Measurements from ENCODE around the gene CCL14. TPM values are rescaled to one million over a fixed set of nuclear protein-coding genes. Genes with fewer than 3 reads are reported as not detected.
"Not testable (repeated sequence)": the region's sequence is repeated elsewhere in the genome, so short reads cannot be mapped to it uniquely, and the experiment has no call there.

CCL14 gene
- total RNA-seq, 2 experiments from 2014 or later: not detected

DNA sequence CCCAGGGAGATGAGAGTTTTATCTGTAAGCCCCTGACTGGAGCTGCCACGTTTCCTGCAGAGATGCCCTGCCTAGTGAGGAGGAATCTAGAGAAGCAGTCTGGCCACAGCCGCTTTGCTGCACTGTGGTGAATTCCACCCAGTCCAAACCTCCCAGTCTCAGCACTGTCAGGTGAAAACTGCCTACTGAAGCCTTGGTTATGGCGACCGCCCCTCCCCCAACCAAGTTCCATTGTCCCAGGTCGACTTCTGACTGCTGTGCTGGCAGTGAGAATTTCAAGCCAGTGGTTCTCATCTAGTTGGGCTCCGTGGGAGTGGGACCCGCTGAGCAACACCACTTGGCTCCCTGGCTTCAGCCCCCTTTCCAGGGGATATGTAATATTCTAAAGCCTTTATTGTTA, 32.8 kb downstream of the CCL14 start:
- Mint-ChIP-seq H3K4me1 (peaks cover 4% of the 10 kb centered on the region), H3K27ac (no peak overlapping the region), H3K4me3 (no peak overlapping the region), H3K36me3 (peaks cover 2% of the 10 kb centered on the region), H3K27me3 (peaks cover 9% of the 10 kb centered on the region), H3K9me3 (ENCODE audit: low read depth) (no peaks in the 10 kb centered on the region)
- no peak for ATAC-seq
- no peak for DNase-seq
- CTCF ChIA-PET: no interaction called here

- Mint-ChIP-seq H3K4me1 (peaks cover 10% of the 10 kb centered on the region), H3K27ac (no peak overlapping the region), H3K36me3 (no peaks in the 10 kb centered on the region), H3K4me3 (no peak overlapping the region), H3K9me3 (ENCODE audit: low read depth) (no peaks in the 10 kb centered on the region), H3K27me3 (no peaks in the 10 kb centered on the region)
- CTCF ChIA-PET: interaction anchor here (0.8 to 5.1 kb wide), 5 partner anchors 20 to 99 kb away, joined by 3 to 35 read pairs (median 3); no protein-coding TSS in a partner anchor
- DNase-seq (no peak), ATAC-seq (no peak)
Observed at GRCh38 chr17:35949401-35949800, 37.1 kb downstream of the CCL14 start.

GRCh38 chr17:35948092-35948491, 38.4 kb downstream of the CCL14 start:
- no peak for DNase-seq
- no peak for ATAC-seq
- CTCF ChIA-PET: interaction anchor here (0.8 to 5.1 kb wide), 16 partner anchors 9 to 201 kb away, joined by 3 to 35 read pairs (median 4); partner anchors contain the start of gene RDM1

DNA sequence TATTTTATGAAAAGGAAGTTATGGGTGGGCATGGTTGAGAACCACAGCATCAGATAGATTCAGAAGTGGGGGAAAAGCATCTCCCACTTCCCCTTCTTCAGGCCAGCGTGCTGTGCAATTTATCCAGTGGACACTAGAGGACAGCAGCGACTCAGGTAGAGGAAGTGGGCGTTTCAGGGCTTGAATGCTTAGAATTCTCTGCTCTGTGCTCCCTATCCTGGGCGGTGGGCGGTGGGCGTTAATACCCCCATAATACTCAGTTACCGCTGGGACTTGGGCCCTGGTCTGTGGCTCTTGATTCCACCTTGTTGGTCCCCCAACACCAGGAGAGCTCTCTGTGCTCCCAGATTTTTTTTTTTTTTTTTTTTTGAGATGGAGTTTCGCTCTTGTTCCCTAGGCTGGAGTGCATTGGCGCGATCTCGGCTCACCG, 39.4 kb downstream of the CCL14 start:
- Mint-ChIP-seq H3K27me3 (no peaks in the 10 kb centered on the region), H3K9me3 (ENCODE audit: low read depth) (no peaks in the 10 kb centered on the region), H3K27ac (no peak overlapping the region), H3K4me3 (no peak overlapping the region), H3K4me1 (peaks cover 13% of the 10 kb centered on the region), H3K36me3 (no peaks in the 10 kb centered on the region)
- CTCF ChIA-PET: interaction anchor here (0.6 to 5.1 kb wide), 19 partner anchors 8 to 202 kb away, joined by 3 to 35 read pairs (median 4); partner anchors contain the start of gene RDM1
- ATAC-seq (peak; percentile 91), DNase-seq (peak; percentile 78)

More at GRCh38 chr17:35948092-35948491, 38.4 kb downstream of the CCL14 start:
- Mint-ChIP-seq H3K9me3 (ENCODE audit: low read depth) (no peaks in the 10 kb centered on the region), H3K27ac (no peak overlapping the region), H3K4me1 (peaks cover 13% of the 10 kb centered on the region), H3K4me3 (no peak overlapping the region), H3K27me3 (no peaks in the 10 kb centered on the region), H3K36me3 (no peaks in the 10 kb centered on the region)

- DNase-seq (no peak), ATAC-seq (no peak)
- Mint-ChIP-seq H3K27me3 (no peaks in the 10 kb centered on the region), H3K36me3 (peaks cover 9% of the 10 kb centered on the region), H3K27ac (no peak overlapping the region), H3K4me3 (no peak overlapping the region), H3K4me1 (peaks cover 9% of the 10 kb centered on the region), H3K9me3 (ENCODE audit: low read depth) (peaks cover under 1% of the 10 kb centered on the region)
- CTCF ChIA-PET: interaction anchor here (1.4 to 1.5 kb wide), 2 partner anchors 65 to 73 kb away, joined by 3 to 6 read pairs; no protein-coding TSS in a partner anchor
Observed at GRCh38 chr17:35944151-35944550, 42.4 kb downstream of the CCL14 start.

DNA sequence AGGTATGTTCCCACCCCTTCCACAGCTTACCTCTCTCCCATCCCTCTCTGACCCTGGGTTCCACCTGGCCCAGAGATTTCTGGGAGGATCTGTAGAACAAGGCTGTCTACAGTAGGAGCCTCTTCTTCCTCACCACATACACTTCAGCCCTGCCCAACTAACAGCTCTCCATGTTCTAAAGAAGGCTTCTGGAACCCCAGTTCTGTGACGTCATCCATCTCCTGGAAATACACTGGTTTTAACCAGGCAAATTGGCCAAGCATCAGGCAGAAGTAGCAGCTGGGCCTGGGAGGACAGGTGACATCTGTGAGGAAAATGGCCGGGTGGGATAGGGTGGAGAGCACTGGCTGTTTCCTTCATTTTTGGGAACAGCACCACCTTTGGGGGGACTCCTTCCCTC, 43.0 kb downstream of the CCL14 start, which contains the start of gene LYZL6:
Gene LYZL6, minus strand, starts transcription at position 177 of the 400 bp plus-strand sequence. CDS start 4,357 bp downstream, outside the sequence.
- CTCF ChIA-PET: interaction anchor here (1.0 to 1.9 kb wide), 6 partner anchors 13 to 94 kb away, joined by 3 to 8 read pairs (median 4); partner anchors contain the start of gene RDM1
- no peaks in the 10 kb centered on the region for H3K27me3 Mint-ChIP-seq
- H3K36me3 Mint-ChIP-seq: peaks cover 15% of the 10 kb centered on the region
- DNase-seq (no peak), ATAC-seq (no peak)
- H3K9me3 Mint-ChIP-seq (ENCODE audit: low read depth): peaks cover 6% of the 10 kb centered on the region
- no peak within 1 kb of the TSS for H3K4me3 Mint-ChIP-seq
- H3K27ac Mint-ChIP-seq: no peak within 1 kb of the TSS
- peaks cover 12% of the 10 kb centered on the region for H3K4me1 Mint-ChIP-seq

DNA sequence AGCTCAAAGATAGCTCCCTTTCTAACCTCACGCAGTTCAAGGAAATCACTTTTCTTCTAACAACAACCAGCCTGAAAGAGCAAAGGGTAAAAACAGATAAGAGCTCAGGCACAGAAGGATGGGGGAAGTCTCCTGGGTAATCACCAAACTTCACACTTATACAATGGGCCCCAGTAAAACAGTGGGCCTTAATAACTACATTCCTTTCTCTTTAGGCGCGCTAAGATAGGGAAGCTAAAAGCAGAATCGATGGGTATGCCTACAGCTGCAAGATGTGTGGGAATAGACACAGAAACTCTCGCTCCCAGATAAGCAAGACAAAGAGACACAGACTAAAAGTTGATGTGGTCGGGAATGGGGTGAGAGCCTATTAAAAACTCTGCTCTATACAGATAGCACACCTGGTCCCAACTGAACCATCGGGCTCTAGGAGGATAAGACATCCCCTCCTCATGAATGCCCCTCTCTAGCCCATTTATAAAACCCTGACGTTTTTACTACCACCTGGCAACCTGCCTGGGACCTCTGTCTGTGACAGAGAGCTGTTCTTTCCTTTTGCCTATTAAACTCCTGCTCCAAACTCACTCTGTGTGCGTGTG, 43.8 kb downstream of the CCL14 start:
- Mint-ChIP-seq H3K4me3 (no peak overlapping the region), H3K9me3 (ENCODE audit: low read depth) (peaks cover 6% of the 10 kb centered on the region), H3K27ac (no peak overlapping the region), H3K4me1 (peaks cover 12% of the 10 kb centered on the region), H3K36me3 (peaks cover 15% of the 10 kb centered on the region), H3K27me3 (no peaks in the 10 kb centered on the region)
- ATAC-seq (no peak), DNase-seq (no peak)
- CTCF ChIA-PET: interaction anchor here (1.0 to 1.9 kb wide), 6 partner anchors 12 to 93 kb away, joined by 3 to 8 read pairs (median 4); partner anchors contain the start of gene RDM1

GRCh38 chr17:35938492-35938891, 48.0 kb downstream of the CCL14 start:
- CTCF ChIA-PET; H3K4me1 Mint-ChIP-seq; H3K27ac Mint-ChIP-seq; ATAC-seq; H3K27me3 Mint-ChIP-seq; H3K9me3 Mint-ChIP-seq (ENCODE audit: low read depth); H3K4me3 Mint-ChIP-seq: not testable (repeated sequence)
- peaks cover 15% of the 10 kb centered on the region for H3K36me3 Mint-ChIP-seq
- peak; percentile 8 for DNase-seq

DNA sequence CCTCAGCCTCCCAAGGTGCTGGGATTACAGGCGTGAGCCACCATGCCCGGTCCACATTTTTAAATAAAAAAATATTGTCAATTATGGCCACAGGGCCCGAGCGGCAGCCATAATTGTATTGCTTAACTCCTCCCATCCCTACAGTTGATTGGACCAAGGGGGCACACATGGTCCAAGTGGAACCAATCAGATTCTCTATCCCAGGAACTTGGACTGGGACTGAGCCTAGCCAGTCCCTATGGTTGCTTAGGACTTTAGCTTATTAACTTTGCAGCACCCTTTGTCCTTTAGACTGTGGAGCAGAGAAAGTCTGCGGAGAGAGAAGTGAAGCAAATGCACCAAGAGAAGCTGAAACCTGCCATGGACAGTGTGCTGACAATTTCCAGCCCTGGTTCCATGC, 50.5 kb downstream of the CCL14 start:
- Mint-ChIP-seq H3K27ac (no peak overlapping the region), H3K9me3 (ENCODE audit: low read depth) (peaks cover 6% of the 10 kb centered on the region), H3K27me3 (no peaks in the 10 kb centered on the region), H3K4me1 (peaks cover 8% of the 10 kb centered on the region), H3K4me3 (no peak overlapping the region), H3K36me3 (peaks cover 15% of the 10 kb centered on the region)
- ATAC-seq (no peak), DNase-seq (no peak)
- CTCF ChIA-PET: interaction anchor here (0.5 to 1.3 kb wide), 2 partner anchors 56 to 86 kb away, joined by 3 to 4 read pairs; no protein-coding TSS in a partner anchor

GRCh38 chr17:35934760-35935159, 51.8 kb downstream of the CCL14 start:
- H3K27me3 Mint-ChIP-seq: no peaks in the 10 kb centered on the region
- peaks cover 19% of the 10 kb centered on the region for H3K4me1 Mint-ChIP-seq
- ATAC-seq (no peak), DNase-seq (no peak)
- H3K36me3 Mint-ChIP-seq: peaks cover 12% of the 10 kb centered on the region
- CTCF ChIA-PET: interaction anchor here (1.3 kb wide), 1 partner anchor 85 kb away, joined by 3 read pairs; no protein-coding TSS in a partner anchor
- peaks cover 6% of the 10 kb centered on the region for H3K9me3 Mint-ChIP-seq (ENCODE audit: low read depth)
- H3K4me3 Mint-ChIP-seq: no peak overlapping the region
- no peak overlapping the region for H3K27ac Mint-ChIP-seq

Other genes with a start within 250 kb of the CCL14 start
- not detected for gene GAS2L2, start 233.5 kb downstream of the CCL14 start, total RNA-seq
- gene C17orf50, start 225.8 kb downstream of the CCL14 start, total RNA-seq: not detected
- not detected for gene MMP28, start 191.1 kb downstream of the CCL14 start, total RNA-seq
- gene TAF15, start 177.2 kb downstream of the CCL14 start, total RNA-seq: 100 to 1,000 TPM; 333 to 366 TPM
- 1 to 10 TPM; 6.4 to 6.7 TPM for gene HEATR9, start 117.8 kb downstream of the CCL14 start, total RNA-seq
- gene CCL5, start 106.4 kb downstream of the CCL14 start, total RNA-seq: 1,000 to 10,000 TPM in 1 of 2 experiments, 100 to 1,000 TPM in 1; 973 to 1,249 TPM
- gene RDM1, start 56.0 kb downstream of the CCL14 start, total RNA-seq: 10 to 100 TPM; 13.5 to 18.5 TPM
- gene LYZL6, start 43.0 kb downstream of the CCL14 start, total RNA-seq: not detected
- not detected for gene CCL16, start 5.2 kb downstream of the CCL14 start, total RNA-seq
- not detected for gene CCL15, start 14.8 kb upstream of the CCL14 start, total RNA-seq
- gene CCL23, start 31.2 kb upstream of the CCL14 start, total RNA-seq: under 1 TPM in 1 of 2 experiments, not detected in 1; 0.82 TPM
- gene CCL18, start 77.5 kb upstream of the CCL14 start, total RNA-seq: not detected
- 100 to 1,000 TPM in 1 of 2 experiments, 10 to 100 TPM in 1; 77.2 to 634 TPM for gene CCL3, start 103.4 kb upstream of the CCL14 start, total RNA-seq
- 100 to 1,000 TPM in 1 of 2 experiments, 10 to 100 TPM in 1; 66.7 to 367 TPM for gene CCL4, start 117.1 kb upstream of the CCL14 start, total RNA-seq
- gene TBC1D3B, start 189.9 kb upstream of the CCL14 start, total RNA-seq: 1 to 10 TPM; 5.8 to 9.9 TPM
- gene CCL3L1, start 210.0 kb upstream of the CCL14 start, total RNA-seq: 10 to 100 TPM; 10.5 to 35.6 TPM
- 10 to 100 TPM; 22.8 to 56.5 TPM for gene CCL4L2, start 224.3 kb upstream of the CCL14 start, total RNA-seq

Measured in activated CD8-positive, alpha-beta memory T cell treated with anti-CD3 and anti-CD28 coated beads, Interleukin-2, amount 10 ng/mL, durations not matched to agents 7 days and 5 days (primary cell).